ENCODE data around the gene VPS39. TPM values are rescaled to one million over a fixed set of nuclear protein-coding genes. Genes with fewer than 3 reads are reported as not detected.

VPS39 gene, protein sequence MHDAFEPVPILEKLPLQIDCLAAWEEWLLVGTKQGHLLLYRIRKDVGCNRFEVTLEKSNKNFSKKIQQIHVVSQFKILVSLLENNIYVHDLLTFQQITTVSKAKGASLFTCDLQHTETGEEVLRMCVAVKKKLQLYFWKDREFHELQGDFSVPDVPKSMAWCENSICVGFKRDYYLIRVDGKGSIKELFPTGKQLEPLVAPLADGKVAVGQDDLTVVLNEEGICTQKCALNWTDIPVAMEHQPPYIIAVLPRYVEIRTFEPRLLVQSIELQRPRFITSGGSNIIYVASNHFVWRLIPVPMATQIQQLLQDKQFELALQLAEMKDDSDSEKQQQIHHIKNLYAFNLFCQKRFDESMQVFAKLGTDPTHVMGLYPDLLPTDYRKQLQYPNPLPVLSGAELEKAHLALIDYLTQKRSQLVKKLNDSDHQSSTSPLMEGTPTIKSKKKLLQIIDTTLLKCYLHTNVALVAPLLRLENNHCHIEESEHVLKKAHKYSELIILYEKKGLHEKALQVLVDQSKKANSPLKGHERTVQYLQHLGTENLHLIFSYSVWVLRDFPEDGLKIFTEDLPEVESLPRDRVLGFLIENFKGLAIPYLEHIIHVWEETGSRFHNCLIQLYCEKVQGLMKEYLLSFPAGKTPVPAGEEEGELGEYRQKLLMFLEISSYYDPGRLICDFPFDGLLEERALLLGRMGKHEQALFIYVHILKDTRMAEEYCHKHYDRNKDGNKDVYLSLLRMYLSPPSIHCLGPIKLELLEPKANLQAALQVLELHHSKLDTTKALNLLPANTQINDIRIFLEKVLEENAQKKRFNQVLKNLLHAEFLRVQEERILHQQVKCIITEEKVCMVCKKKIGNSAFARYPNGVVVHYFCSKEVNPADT
- total RNA-seq: 100 to 1,000 TPM in 2 of 5 experiments, 10 to 100 TPM in 3; 82.9 to 115 (median 97.3) TPM
- polyA plus RNA-seq: 10 to 100 TPM; 31.8 to 46.0 TPM
- 131 reads per million, percentile 88 among the genes with 10 or more reads in this experiment for total RNA-seq

DNA sequence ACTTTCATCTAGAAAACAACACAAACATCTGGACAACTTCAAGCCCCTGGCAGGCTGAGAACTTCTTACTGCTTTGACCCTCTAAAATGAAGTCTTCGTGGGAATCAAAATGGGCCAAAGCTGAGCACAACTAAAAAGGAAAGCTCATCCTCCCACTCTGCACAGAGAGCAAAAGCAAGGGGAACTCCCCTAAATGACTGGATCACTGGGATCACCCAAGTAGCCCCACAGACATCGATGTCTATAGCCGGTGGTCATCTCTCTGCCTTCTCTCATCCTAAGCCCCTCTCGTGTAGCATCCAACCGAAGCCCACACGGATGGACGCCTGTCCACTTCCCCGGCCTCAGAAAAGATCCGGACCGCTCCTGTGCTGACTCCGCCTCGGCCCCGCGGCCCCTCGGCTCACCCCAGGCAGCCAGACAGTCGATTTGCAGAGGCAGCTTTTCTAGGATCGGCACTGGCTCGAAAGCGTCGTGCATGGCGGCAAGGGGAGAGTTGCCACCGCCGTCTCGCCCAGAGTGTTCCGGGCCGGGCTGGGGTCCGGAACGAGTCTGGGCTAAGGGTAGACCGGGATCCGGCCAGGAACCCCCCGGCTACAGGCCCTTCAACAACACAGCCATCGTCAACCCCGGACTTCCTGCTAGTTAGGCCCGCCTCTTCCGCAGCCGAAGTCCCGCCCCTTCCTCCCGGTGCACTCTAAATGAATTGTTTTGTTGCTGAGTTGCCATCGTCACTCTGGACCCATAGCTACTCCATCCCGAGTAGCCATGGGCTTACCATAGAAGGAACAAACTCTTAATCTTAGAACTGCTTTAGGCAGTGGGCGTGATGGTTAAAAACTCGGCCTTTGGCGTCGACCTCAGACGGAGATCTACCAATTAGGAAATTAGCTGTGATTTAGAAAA is at the start of gene VPS39:
Gene VPS39 (minus strand): TSS at position 631 of the 906 bp plus-strand sequence. CDS start 151 bp downstream, at position 480.
- CTCF ChIA-PET: no interaction called here
- H3K36me3 Mint-ChIP-seq: peaks cover 0 to 21% (median 0%) of the 10 kb centered on the region in 5 donors
- H3K9me3 Mint-ChIP-seq: peaks cover 0 to 1% (median 0%) of the 10 kb centered on the region in 11 donors
- H3K4me3 Mint-ChIP-seq: peak within 1 kb of the TSS; percentile 79 to 97 (median 95)
- no peaks in the 10 kb centered on the region for H3K9me3 ChIP-seq (ENCODE audit: control insufficient read depth in 2 of 3, low read length in 3 of 3)
- DNase-seq: peak; percentile 58 to 82 (median 79)
- H3K27ac Mint-ChIP-seq: peak within 1 kb of the TSS; percentile 79 to 97 (median 93)
- ATAC-seq: peak; percentile 98
- H3K27me3 Mint-ChIP-seq: no peaks in the 10 kb centered on the region
- H3K4me3 ChIP-seq (ENCODE audit: low read length): peak within 1 kb of the TSS; percentile 95
- H3K36me3 ChIP-seq (ENCODE audit: control insufficient read depth in 2 of 3, insufficient read depth in 3 of 3, low read length in 3 of 3): peaks cover 0 to 23% (median 0%) of the 10 kb centered on the region in 3 experiments
- intact Hi-C loops (cut with micrococcal nuclease): loop anchor here (1.0 to 10.0 kb wide), 2 partner anchors 65 to 707 kb away; partner anchors contain the start of genes GANC (in 2 of the 2) and TMEM87A (in 2 of the 2)
- peaks cover 18 to 22% of the 10 kb centered on the region in 2 donors for H3K4me1 ChIP-seq (ENCODE audit: control insufficient read depth in 2 of 2, insufficient read depth in 2 of 2, low read length in 2 of 2)
- POLR2A ChIA-PET: interaction anchor here (0.5 to 2.1 kb wide), 7 partner anchors 12 to 956 kb away, joined by 3 to 17 read pairs (median 4); partner anchors contain the start of genes GANC and TMEM87A
- H3K4me1 Mint-ChIP-seq: peaks cover 29 to 50% (median 42%) of the 10 kb centered on the region in 7 donors
- peak within 1 kb of the TSS; percentile 89 for H3K27ac ChIP-seq (ENCODE audit: low read depth, low read length)
- H3K27me3 ChIP-seq (ENCODE audit: control insufficient read depth in 2 of 2, insufficient read depth in 2 of 2, low read length in 2 of 2): no peaks in the 10 kb centered on the region

- no peaks in the 10 kb centered on the region for H3K27me3 Mint-ChIP-seq
- peaks cover 0 to 29% (median 12%) of the 10 kb centered on the region in 7 donors for H3K4me1 Mint-ChIP-seq
- DNase-seq: no peak
- ChIA-PET CTCF (no interaction called here), POLR2A (no interaction called here)
- intact Hi-C loops (cut with micrococcal nuclease): no loop called here
- H3K36me3 Mint-ChIP-seq: peaks cover 13 to 76% (median 43%) of the 10 kb centered on the region in 5 donors
- H3K27ac Mint-ChIP-seq: peak overlapping the region in 2 of 9 donors; percentile 22 to 75
- no peak overlapping the region for H3K4me3 Mint-ChIP-seq
- no peaks in the 10 kb centered on the region for H3K4me1 ChIP-seq (ENCODE audit: control insufficient read depth in 2 of 2, insufficient read depth in 2 of 2, low read length in 2 of 2)
- peaks cover 9 to 25% (median 13%) of the 10 kb centered on the region in 3 experiments for H3K36me3 ChIP-seq (ENCODE audit: control insufficient read depth in 2 of 3, insufficient read depth in 3 of 3, low read length in 3 of 3)
- H3K27ac ChIP-seq (ENCODE audit: low read depth, low read length): no peak overlapping the region
- H3K9me3 ChIP-seq (ENCODE audit: control insufficient read depth in 2 of 3, low read length in 3 of 3): no peaks in the 10 kb centered on the region
- H3K4me3 ChIP-seq (ENCODE audit: low read length): no peak overlapping the region
- no peaks in the 10 kb centered on the region for H3K27me3 ChIP-seq (ENCODE audit: control insufficient read depth in 2 of 2, insufficient read depth in 2 of 2, low read length in 2 of 2)
- peaks cover 0 to 38% (median 7%) of the 10 kb centered on the region in 11 donors for H3K9me3 Mint-ChIP-seq
- no peak for ATAC-seq
Observed at GRCh38 chr15:42253300-42253699, 45.2 kb upstream of the VPS39 start.

DNA sequence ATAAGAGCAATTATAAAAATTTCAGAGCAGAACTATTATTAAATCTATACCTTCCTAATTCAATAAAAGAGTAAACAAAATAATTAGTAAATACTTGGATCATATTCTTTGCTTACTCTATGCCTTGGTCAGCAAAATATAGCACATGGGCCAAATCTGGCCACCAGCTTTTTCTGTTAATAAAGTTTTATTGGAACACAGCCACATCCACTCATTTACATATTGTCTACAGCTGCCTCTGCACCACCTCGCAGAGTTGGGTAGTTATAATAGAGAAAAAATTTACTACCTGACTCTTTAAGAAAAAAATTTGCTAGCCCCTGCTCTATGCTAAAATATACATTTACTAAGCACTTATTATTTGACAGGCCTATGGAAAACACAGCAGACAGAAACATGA is 32.7 kb upstream of the VPS39 start:
- peaks cover 0 to 19% (median 15%) of the 10 kb centered on the region in 7 donors for H3K4me1 Mint-ChIP-seq
- ATAC-seq: no peak
- H3K9me3 Mint-ChIP-seq: peaks cover 0 to 2% (median 0%) of the 10 kb centered on the region in 11 donors
- Histone ChIP-seq H3K27me3 (ENCODE audit: control insufficient read depth in 2 of 2, insufficient read depth in 2 of 2, low read length in 2 of 2) (no peaks in the 10 kb centered on the region), H3K36me3 (ENCODE audit: control insufficient read depth in 2 of 3, insufficient read depth in 3 of 3, low read length in 3 of 3) (peaks cover 0 to 47% (median 9%) of the 10 kb centered on the region in 3 experiments), H3K9me3 (ENCODE audit: control insufficient read depth in 2 of 3, low read length in 3 of 3) (no peaks in the 10 kb centered on the region), H3K4me1 (ENCODE audit: control insufficient read depth in 2 of 2, insufficient read depth in 2 of 2, low read length in 2 of 2) (no peaks in the 10 kb centered on the region), H3K27ac (ENCODE audit: low read depth, low read length) (peak overlapping the region; percentile 11), H3K4me3 (ENCODE audit: low read length) (no peak overlapping the region)
- no peaks in the 10 kb centered on the region for H3K27me3 Mint-ChIP-seq
- peaks cover 4 to 46% (median 33%) of the 10 kb centered on the region in 5 donors for H3K36me3 Mint-ChIP-seq
- no peak for DNase-seq
- intact Hi-C loops (cut with micrococcal nuclease): no loop called here
- peak overlapping the region in 3 of 9 donors; percentile 17 to 47 (median 20) for H3K27ac Mint-ChIP-seq
- no peak overlapping the region for H3K4me3 Mint-ChIP-seq
- CTCF ChIA-PET: no interaction called here
- POLR2A ChIA-PET: no interaction called here

DNA sequence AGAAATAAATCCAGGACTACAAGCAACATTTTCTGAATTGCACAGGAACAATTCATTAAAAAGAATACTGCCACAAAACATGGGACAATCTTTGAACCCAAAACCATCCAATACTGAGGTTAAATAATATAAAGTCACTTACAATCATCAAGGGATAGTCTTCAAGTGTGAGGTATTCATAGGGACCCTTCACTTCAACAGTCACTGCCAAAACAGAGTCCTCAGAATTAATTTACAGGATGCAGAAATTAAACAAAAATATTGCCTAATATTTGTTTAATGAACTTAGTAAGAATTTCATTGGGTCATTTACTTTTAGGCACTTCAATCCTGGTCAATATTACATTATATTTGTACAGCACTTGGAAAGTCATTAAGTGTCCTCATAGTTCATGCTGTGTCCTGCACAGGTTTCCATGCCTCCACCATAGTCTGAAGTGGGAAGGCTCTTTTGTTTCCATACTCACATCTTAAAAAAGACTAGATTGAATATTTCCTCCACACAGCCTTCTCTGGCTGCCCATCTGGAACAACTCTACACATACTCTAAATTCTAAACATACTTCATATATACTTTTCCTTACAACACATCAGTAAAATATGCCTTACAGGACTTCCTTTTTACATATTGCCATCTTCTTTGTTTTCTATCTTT is 31.6 kb upstream of the VPS39 start:
- intact Hi-C loops (cut with micrococcal nuclease): no loop called here
- ChIA-PET POLR2A (no interaction called here), CTCF (no interaction called here)
- Mint-ChIP-seq H3K36me3 (peaks cover 8 to 51% (median 37%) of the 10 kb centered on the region in 5 donors), H3K9me3 (peaks cover 0 to 2% (median 0%) of the 10 kb centered on the region in 11 donors), H3K4me1 (peaks cover 2 to 21% (median 12%) of the 10 kb centered on the region in 7 donors), H3K27me3 (no peaks in the 10 kb centered on the region), H3K4me3 (no peak overlapping the region), H3K27ac (peak overlapping the region in 3 of 9 donors; percentile 11 to 56 (median 29))
- no peaks in the 10 kb centered on the region for H3K27me3 ChIP-seq (ENCODE audit: control insufficient read depth in 2 of 2, insufficient read depth in 2 of 2, low read length in 2 of 2)
- H3K4me1 ChIP-seq (ENCODE audit: control insufficient read depth in 2 of 2, insufficient read depth in 2 of 2, low read length in 2 of 2): no peaks in the 10 kb centered on the region
- H3K4me3 ChIP-seq (ENCODE audit: low read length): no peak overlapping the region
- no peak overlapping the region for H3K27ac ChIP-seq (ENCODE audit: low read depth, low read length)
- H3K36me3 ChIP-seq (ENCODE audit: control insufficient read depth in 2 of 3, insufficient read depth in 3 of 3, low read length in 3 of 3): peaks cover 0 to 58% (median 9%) of the 10 kb centered on the region in 3 experiments
- DNase-seq: no peak
- no peaks in the 10 kb centered on the region for H3K9me3 ChIP-seq (ENCODE audit: control insufficient read depth in 2 of 3, low read length in 3 of 3)
- no peak for ATAC-seq

GRCh38 chr15:42233107-42233506 is 25.0 kb upstream of the VPS39 start:
- POLR2A ChIA-PET: interaction anchor here (0.6 to 0.7 kb wide), 2 partner anchors 182 to 1862 kb away, joined by 3 to 4 read pairs; no protein-coding TSS in a partner anchor
- H3K4me1 Mint-ChIP-seq: peaks cover 0 to 6% (median 0%) of the 10 kb centered on the region in 7 donors
- H3K27me3 ChIP-seq (ENCODE audit: control insufficient read depth in 2 of 2, insufficient read depth in 2 of 2, low read length in 2 of 2): no peaks in the 10 kb centered on the region
- H3K9me3 Mint-ChIP-seq: no peaks in the 10 kb centered on the region
- H3K27ac Mint-ChIP-seq: peak overlapping the region in 4 of 9 donors; percentile 12 to 64 (median 40)
- H3K27ac ChIP-seq (ENCODE audit: low read depth, low read length): no peak overlapping the region
- CTCF ChIA-PET: no interaction called here
- no peak overlapping the region for H3K4me3 ChIP-seq (ENCODE audit: low read length)
- H3K36me3 Mint-ChIP-seq: peaks cover 8 to 50% (median 24%) of the 10 kb centered on the region in 5 donors
- no peaks in the 10 kb centered on the region for H3K27me3 Mint-ChIP-seq
- intact Hi-C loops (cut with micrococcal nuclease): no loop called here
- H3K36me3 ChIP-seq (ENCODE audit: control insufficient read depth in 2 of 3, insufficient read depth in 3 of 3, low read length in 3 of 3): peaks cover 4 to 74% (median 9%) of the 10 kb centered on the region in 3 experiments
- no peaks in the 10 kb centered on the region for H3K4me1 ChIP-seq (ENCODE audit: control insufficient read depth in 2 of 2, insufficient read depth in 2 of 2, low read length in 2 of 2)
- ATAC-seq (no peak), DNase-seq (no peak)
- no peak overlapping the region for H3K4me3 Mint-ChIP-seq
- H3K9me3 ChIP-seq (ENCODE audit: control insufficient read depth in 2 of 3, low read length in 3 of 3): no peaks in the 10 kb centered on the region

Data from naive thymus-derived CD4-positive, alpha-beta T cell (primary cell).